ENCODE measurements around the gene STEAP3.

Gene STEAP3

GRCh38 chr2:119246884-119247843 lies 23.5 kb downstream of the STEAP3 start:
- no peak for DNase-seq (ENCODE audit: low spot score)

GRCh38 chr2:119247844-119248271 lies 24.2 kb downstream of the STEAP3 start:
- no peak for DNase-seq (ENCODE audit: low spot score)

- no peak for DNase-seq (ENCODE audit: low spot score)
Observed at GRCh38 chr2:119248311-119248710, 24.7 kb downstream of the STEAP3 start.

- no peak for DNase-seq (ENCODE audit: low spot score)
Observed at GRCh38 chr2:119248751-119249150, 25.1 kb downstream of the STEAP3 start.

- no peak for DNase-seq (ENCODE audit: low spot score)
Observed at GRCh38 chr2:119249311-119249710, 25.7 kb downstream of the STEAP3 start.

GRCh38 chr2:119249855-119250717 lies 26.5 kb downstream of the STEAP3 start:
- DNase-seq (ENCODE audit: low spot score) = no peak

- DNase-seq (ENCODE audit: low spot score) = no peak
Observed at GRCh38 chr2:119250718-119251290, 27.2 kb downstream of the STEAP3 start.

- DNase-seq (ENCODE audit: low spot score) = no peak
Observed at GRCh38 chr2:119251652-119252051, 28.0 kb downstream of the STEAP3 start.

- DNase-seq (ENCODE audit: low spot score) = peak; percentile 71
Observed at GRCh38 chr2:119252186-119253113, 28.8 kb downstream of the STEAP3 start.

- DNase-seq (ENCODE audit: low spot score) = peak; percentile 21
Observed at GRCh38 chr2:119253114-119253702, 29.6 kb downstream of the STEAP3 start.

GRCh38 chr2:119253760-119254600 lies 30.3 kb downstream of the STEAP3 start:
- no peak for DNase-seq (ENCODE audit: low spot score)

GRCh38 chr2:119254601-119255080 lies 31.0 kb downstream of the STEAP3 start:
- DNase-seq (ENCODE audit: low spot score) = no peak

GRCh38 chr2:119255760-119256581 lies 32.3 kb downstream of the STEAP3 start:
- DNase-seq (ENCODE audit: low spot score) = peak; percentile 96

- DNase-seq (ENCODE audit: low spot score) = no peak
Observed at GRCh38 chr2:119256582-119256921, 32.9 kb downstream of the STEAP3 start.

- no peak for DNase-seq (ENCODE audit: low spot score)
Observed at GRCh38 chr2:119257198-119257597, 33.6 kb downstream of the STEAP3 start.

GRCh38 chr2:119259296-119259860 lies 35.7 kb downstream of the STEAP3 start:
- DNase-seq (ENCODE audit: low spot score) = no peak

GRCh38 chr2:119260646-119261492 lies 37.2 kb downstream of the STEAP3 start:
- DNase-seq (ENCODE audit: low spot score) = no peak
